Heart left ventricle (tissue), 16 donors: ENCODE results near the gene SYTL4. TPM values are rescaled to one million over a fixed set of nuclear protein-coding genes. Genes with fewer than 3 reads are reported as not detected.

Experiments
- ATAC-seq, 4 donors: fragments of 200-7000 bp; cut with Tn5 transposase; one replicate each; pipeline ENCODE4 v1.9.1; 2020 to 2022; ENCODE audit warnings: moderate library complexity in 4 of 4, mild to moderate bottlenecking in 3 of 4, moderate number of reproducible peaks in 1 of 4
- DNase-seq, 5 donors: peaks; one replicate each; pipeline ENCODE4 v3.0.0-alpha.2; 2020
- H3K27ac ChIP-seq, 12 donors: fragments of 200-600 bp; sonication (generic) in 4 of 12; one replicate each; pipeline versions ENCODE4 v1.5.0 to v1.8.0; 2016 to 2022; ENCODE audit warnings: mild to moderate bottlenecking in 2 of 12
- H3K27me3 ChIP-seq, 9 donors: fragments of 200-600 bp; sonication (generic) in 2 of 9; one replicate each; pipeline versions ENCODE4 v1.5.1 to v1.8.0; 2016 to 2022; ENCODE audit warnings: mild to moderate bottlenecking in 3 of 9
- H3K36me3 ChIP-seq, 9 donors: fragments of 200-600 bp; sonication (generic) in 2 of 9; one replicate each; pipeline versions ENCODE4 v1.5.0 to v1.8.0; 2018 to 2022; ENCODE audit warnings: mild to moderate bottlenecking in 2 of 9
- H3K4me1 ChIP-seq, 12 donors: fragments of 200-600 bp; sonication (generic) in 4 of 12; one replicate each; pipeline versions ENCODE4 v1.5.0 to v1.8.0; 2016 to 2022; ENCODE audit warnings: mild to moderate bottlenecking in 3 of 12
- H3K4me3 ChIP-seq, 12 donors: fragments of 200-600 bp; sonication (generic) in 4 of 12; one replicate each; pipeline versions ENCODE4 v1.5.0 to v1.8.0; 2017 to 2022; ENCODE audit warnings: mild to moderate bottlenecking in 9 of 12, moderate library complexity in 4 of 12
- H3K9me3 ChIP-seq, 12 donors: fragments of 200-600 bp; sonication (generic) in 4 of 12; one replicate each; pipeline versions ENCODE4 v1.5.0 to v1.8.0; 2016 to 2022; ENCODE audit warnings: mild to moderate bottlenecking in 1 of 12
- CTCF ChIP-seq, 12 donors: fragments of 200-600 bp; sonication (generic) in 4 of 12; IDR thresholded peaks; one replicate each; pipeline versions ENCODE4 v1.5.0 to v1.8.0; 2018 to 2022; ENCODE audit warnings: antibody characterized with exemption in 12 of 12, mild to moderate bottlenecking in 5 of 12
- POLR2A ChIP-seq, 2 donors: fragments of 450-650 bp; IDR thresholded peaks; one replicate each; pipeline ENCODE4 v1.6.1; 2017; ENCODE audit warnings: antibody characterized with exemption in 2 of 2, mild to moderate bottlenecking in 2 of 2, moderate library complexity in 2 of 2
- WGBS, 4 donors: extraction: QIAGEN DNeasy Blood & Tissue Kit in 2 of 4; methylation state at CpG; one replicate each; pipeline versions ENCODE4 v1.1.5 to v1.1.7; 2013 to 2018; 5-methylcytosine and 5-hydroxymethylcytosine counted together
- intact Hi-C, 10 donors: fragments of 100-400 bp; cut with DNase I; formaldehyde crosslinking; loops; one replicate each; pipeline versions ENCODE4 v1.11.1 to v1.14.2; 2022
- polyA plus RNA-seq, 2 donors: library from polyadenylated mRNA; stranded (reverse); fragments of 200-250 nt; gene quantifications; one replicate each; pipeline ENCODE4 v1.2.3, GENCODE V29; 2013
- total RNA-seq, 9 donors: library from RNA; depleted of rRNA in 2 of 9; stranded (reverse); fragments of >200 nt in 2 of 9; fragmentation: NEBNext Ultra II Directional in 3 of 9; extraction: Animal tissue kit (Norgen Biotek cat#: 25700) in 3 of 9; gene quantifications; one replicate each; pipeline versions ENCODE4 v1.1.0 to v1.2.4, GENCODE V29; 2016 to 2023
- donor health status: ischemic (EF 13 %, LVEDD 7.1; RV severe dilation, severe dysfunction).
- donor health status: healthy with polysubstance abuse.
- donor health status: DM: no; HTN: yes; CAD: no.
- donor health status: DM: no; HTN: no; CAD: no.
- donor health status: ischemic (EF 25% LVEDD 6.9; RV normal size, moderate dysfunction).
- donor health status: ischemic (EF 25% LVEDD 5.7; RV mildly dilated, moderate dysfunction).
- donor health status: healthy.
- donor health status: DM: yes; HTN: yes; CAD: no.
- donor health status: ischemic (EF 35%, LVEDD 5.7; RV mildly dilated, moderate dysfunction).
- donor health status: nonischemic (EF 11% LVEDD 7.7; RV severe dilation, severe dysfunction).
- donor health status: DM: yes; HTN: yes; CAD: no.
- donor health status: PGD.
- donor health status: ischemic (EF 29% LVEDD 5.4; RV normal size, mild dysfunction).
- donor health status: nonischemic (EF 23%, LVEDD 6.1; RV moderate dilation, normal function).

The SYTL4 gene
- total and polyA plus RNA-seq, 11 donors, result 1.2 to 5.4 (median 2.0) TPM

- Histone ChIP-seq H3K27me3 (peaks cover 0 to 11% (median 0%) of the 10 kb centered on the region in 9 donors), H3K9me3 (no peaks in the 10 kb centered on the region), H3K4me3 (no peak overlapping the region), H3K27ac (peak overlapping the region in 1 of 12 donors; percentile 3), H3K4me1 (no peaks in the 10 kb centered on the region), H3K36me3 (no peaks in the 10 kb centered on the region)
- intact Hi-C loops, result no loop called here
- TF ChIP-seq CTCF (IDR thresholded peaks at IDR 0.05) (no peak), POLR2A (IDR thresholded peaks at IDR 0.05) (no peak)
- WGBS, 4 donors, result 58 to 70% (median 62%) methylated on average over 2 of the region's 2 CpGs
- ATAC-seq, result peak in 2 of 4 donors; percentile 57 to 59
- no peak for DNase-seq
Measured at GRCh38 chrX:100748108-100748507, 16.2 kb upstream of the SYTL4 start.

GRCh38 chrX:100747703-100748102 lies 15.8 kb upstream of the SYTL4 start:
- WGBS, 4 donors, result 60 to 78% (median 71%) methylated on average over 2 of the region's 2 CpGs
- H3K4me1 ChIP-seq, result no peaks in the 10 kb centered on the region
- no peak for DNase-seq
- intact Hi-C loops, result no loop called here
- peak overlapping the region in 1 of 12 donors; percentile 3 for H3K27ac ChIP-seq
- TF ChIP-seq POLR2A (IDR thresholded peaks at IDR 0.05) (no peak), CTCF (IDR thresholded peaks at IDR 0.05) (no peak)
- H3K4me3 ChIP-seq, result no peak overlapping the region
- no peaks in the 10 kb centered on the region for H3K9me3 ChIP-seq
- H3K36me3 ChIP-seq, result no peaks in the 10 kb centered on the region
- H3K27me3 ChIP-seq, result peaks cover 0 to 15% (median 0%) of the 10 kb centered on the region in 9 donors
- ATAC-seq, result no peak

GRCh38 chrX:100747090-100747489 lies 15.2 kb upstream of the SYTL4 start:
- H3K36me3 ChIP-seq, result no peaks in the 10 kb centered on the region
- H3K9me3 ChIP-seq, result no peaks in the 10 kb centered on the region
- no peaks in the 10 kb centered on the region for H3K4me1 ChIP-seq
- H3K27ac ChIP-seq, result peak overlapping the region in 1 of 12 donors; percentile 69
- ATAC-seq, result no peak
- DNase-seq, result no peak
- 26 to 32% (median 30%) methylated on average over 3 of the region's 3 CpGs for WGBS, 4 donors
- peaks cover 0 to 18% (median 0%) of the 10 kb centered on the region in 9 donors for H3K27me3 ChIP-seq
- intact Hi-C loops, result no loop called here
- TF ChIP-seq POLR2A (IDR thresholded peaks at IDR 0.05) (no peak), CTCF (IDR thresholded peaks at IDR 0.05) (no peak)
- H3K4me3 ChIP-seq, result no peak overlapping the region

GRCh38 chrX:100745806-100746537 lies 14.1 kb upstream of the SYTL4 start:
- H3K27ac ChIP-seq, result peak overlapping the region in 3 of 12 donors; percentile 13 to 69 (median 24)
- peaks cover 0 to 18% (median 0%) of the 10 kb centered on the region in 9 donors for H3K27me3 ChIP-seq
- ATAC-seq (peak in 3 of 4 donors; percentile 22 to 80 (median 49)), DNase-seq (no peak)
- H3K4me1 ChIP-seq, result no peaks in the 10 kb centered on the region
- no peak overlapping the region for H3K4me3 ChIP-seq
- no peaks in the 10 kb centered on the region for H3K9me3 ChIP-seq
- intact Hi-C loops, result no loop called here
- H3K36me3 ChIP-seq, result no peaks in the 10 kb centered on the region
- no peak for TF ChIP-seq POLR2A (IDR thresholded peaks at IDR 0.05)
- no peak for TF ChIP-seq CTCF (IDR thresholded peaks at IDR 0.05)
- WGBS, 4 donors, result 53 to 60% (median 56%) methylated on average over 7 of the region's 7 CpGs
